DND-41 (cell line): ENCODE measurements around the gene PACS1.

Experiments used
- ATAC-seq: fragments of 200-7000 bp; cut with Tn5 transposase; 3 replicates; pipeline ENCODE4 v1.9.1; 2021; ENCODE audit warnings: low read depth; ENCODE audit not compliant: insufficient read depth
- DNase-seq: peaks from one replicate; pipeline ENCODE4 v3.0.0-alpha.2; 2020
- H2AFZ ChIP-seq: 2 replicates; pipeline ENCODE4 v1.6.0; 2012; ENCODE audit warnings: low read depth, low read length
- H3K27ac ChIP-seq: 2 replicates; pipeline ENCODE4 v1.5.1; 2012; ENCODE audit warnings: low read length, inconsistent platforms
- H3K27me3 ChIP-seq: fragments of 200-600 bp; sonication (generic); 2 replicates; pipeline ENCODE4 v1.6.0; 2012; ENCODE audit warnings: low read length, mild to moderate bottlenecking, inconsistent platforms; ENCODE audit not compliant: insufficient read depth, poor library complexity
- H3K36me3 ChIP-seq: 2 replicates; pipeline ENCODE4 v1.5.1; 2012; ENCODE audit warnings: low read length, inconsistent platforms; ENCODE audit not compliant: insufficient read depth
- H3K4me1 ChIP-seq: 2 replicates; pipeline ENCODE4 v1.5.1; 2012; ENCODE audit warnings: mild to moderate bottlenecking, low read length; ENCODE audit not compliant: insufficient read depth
- H3K4me2 ChIP-seq: 2 replicates; pipeline ENCODE4 v1.6.0; 2012; ENCODE audit warnings: mild to moderate bottlenecking, moderate library complexity, low read length, inconsistent platforms; ENCODE audit not compliant: insufficient read depth
- H3K4me3 ChIP-seq, 2 experiments: fragments of 200-600 bp in 1 of 2; shearing (Covaris generic) in 1 of 2; 2 replicates each; pipeline ENCODE4 v1.5.1; 2012 to 2016; ENCODE audit warnings: inconsistent platforms in 2 of 2, low read length in 2 of 2, mild to moderate bottlenecking in 2 of 2, low read depth in 1 of 2, moderate library complexity in 1 of 2
- H3K79me2 ChIP-seq: 2 replicates; pipeline ENCODE4 v1.6.0; 2012; ENCODE audit warnings: low read length, inconsistent platforms; ENCODE audit not compliant: insufficient read depth
- H3K9ac ChIP-seq: 2 replicates; pipeline ENCODE4 v1.6.0; 2012; ENCODE audit warnings: low read depth, mild to moderate bottlenecking, inconsistent platforms, low read length, moderate library complexity
- H3K9me3 ChIP-seq: 2 replicates; pipeline ENCODE4 v1.5.1; 2012; ENCODE audit warnings: low read length, moderate library complexity, mild to moderate bottlenecking, inconsistent platforms; ENCODE audit not compliant: insufficient read depth, severe bottlenecking
- H4K20me1 ChIP-seq: 2 replicates; pipeline ENCODE4 v1.6.0; 2012; ENCODE audit warnings: low read length; ENCODE audit not compliant: insufficient read depth
- EZH2 ChIP-seq: IDR thresholded peaks from 3 replicates; pipeline ENCODE4 v1.6.1; 2012; ENCODE audit warnings: borderline replicate concordance, low read depth, mild to moderate bottlenecking, moderate library complexity, low read length, inconsistent platforms; ENCODE audit not compliant: severe bottlenecking
- TF ChIP-seq, protein P1 (sequence below): IDR thresholded peaks from 2 replicates; pipeline ENCODE4 v1.5.1; 2012; ENCODE audit warnings: borderline replicate concordance, low read length, moderate library complexity, mild to moderate bottlenecking; ENCODE audit not compliant: poor library complexity, severe bottlenecking; ENCODE audit errors: extremely low read depth

The PACS1 gene

DNA sequence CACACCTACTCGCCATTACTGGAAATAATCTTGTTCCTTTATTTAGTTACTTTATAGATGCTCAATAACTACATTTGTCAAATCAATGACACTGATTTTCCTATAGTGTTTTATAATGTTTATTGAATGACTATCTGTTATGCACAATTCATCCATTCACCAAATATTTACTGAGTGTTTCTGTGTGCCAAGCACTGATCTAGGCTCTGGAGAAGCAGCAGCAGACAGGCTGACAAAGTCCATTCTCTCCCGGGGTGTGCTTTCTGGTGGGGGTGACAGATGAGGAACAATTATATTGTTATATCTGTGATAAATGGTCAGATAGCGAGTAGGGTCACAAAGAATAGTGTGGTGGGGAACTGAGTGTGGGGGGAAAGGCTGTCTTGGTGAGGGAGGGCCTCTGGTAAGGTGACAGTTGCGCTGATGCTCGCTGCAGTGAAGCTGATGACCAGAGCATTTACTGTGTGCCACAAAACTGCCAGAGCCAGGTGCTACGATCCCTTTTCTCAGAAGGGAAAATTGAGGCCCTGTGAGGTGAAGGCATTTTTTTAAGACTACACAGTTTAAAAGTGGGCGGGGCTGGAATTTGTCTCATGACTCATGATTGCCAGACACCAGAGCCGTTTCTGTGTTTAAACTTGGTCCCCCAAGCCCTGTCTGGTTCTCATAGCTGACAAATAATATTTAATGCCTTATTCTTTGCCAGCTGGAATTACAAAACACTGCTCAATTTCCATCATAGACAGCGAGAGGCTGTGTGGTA, 10.2 kb downstream of the PACS1 start:
- TF ChIP-seq, protein P1, sequence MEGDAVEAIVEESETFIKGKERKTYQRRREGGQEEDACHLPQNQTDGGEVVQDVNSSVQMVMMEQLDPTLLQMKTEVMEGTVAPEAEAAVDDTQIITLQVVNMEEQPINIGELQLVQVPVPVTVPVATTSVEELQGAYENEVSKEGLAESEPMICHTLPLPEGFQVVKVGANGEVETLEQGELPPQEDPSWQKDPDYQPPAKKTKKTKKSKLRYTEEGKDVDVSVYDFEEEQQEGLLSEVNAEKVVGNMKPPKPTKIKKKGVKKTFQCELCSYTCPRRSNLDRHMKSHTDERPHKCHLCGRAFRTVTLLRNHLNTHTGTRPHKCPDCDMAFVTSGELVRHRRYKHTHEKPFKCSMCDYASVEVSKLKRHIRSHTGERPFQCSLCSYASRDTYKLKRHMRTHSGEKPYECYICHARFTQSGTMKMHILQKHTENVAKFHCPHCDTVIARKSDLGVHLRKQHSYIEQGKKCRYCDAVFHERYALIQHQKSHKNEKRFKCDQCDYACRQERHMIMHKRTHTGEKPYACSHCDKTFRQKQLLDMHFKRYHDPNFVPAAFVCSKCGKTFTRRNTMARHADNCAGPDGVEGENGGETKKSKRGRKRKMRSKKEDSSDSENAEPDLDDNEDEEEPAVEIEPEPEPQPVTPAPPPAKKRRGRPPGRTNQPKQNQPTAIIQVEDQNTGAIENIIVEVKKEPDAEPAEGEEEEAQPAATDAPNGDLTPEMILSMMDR = no peak
- no peak for TF ChIP-seq EZH2
- Histone ChIP-seq H4K20me1 (peaks cover 5% of the 10 kb centered on the region; the same call in 1 of the 2 replicates), H3K4me1 (peaks cover 28% of the 10 kb centered on the region), H3K27me3 (no peaks in the 10 kb centered on the region), H3K27ac (peak overlapping the region; percentile 82), H3K79me2 (peaks cover 40% of the 10 kb centered on the region), H3K4me3 (no peak overlapping the region), H3K9me3 (no peaks in the 10 kb centered on the region), H3K9ac (peak overlapping the region; percentile 46), H3K4me2 (peak overlapping the region; percentile 63; the same call in 1 of the 2 replicates), H3K36me3 (no peaks in the 10 kb centered on the region), H2AFZ (no peak overlapping the region)
- ATAC-seq (no peak), DNase-seq (no peak)

DNA sequence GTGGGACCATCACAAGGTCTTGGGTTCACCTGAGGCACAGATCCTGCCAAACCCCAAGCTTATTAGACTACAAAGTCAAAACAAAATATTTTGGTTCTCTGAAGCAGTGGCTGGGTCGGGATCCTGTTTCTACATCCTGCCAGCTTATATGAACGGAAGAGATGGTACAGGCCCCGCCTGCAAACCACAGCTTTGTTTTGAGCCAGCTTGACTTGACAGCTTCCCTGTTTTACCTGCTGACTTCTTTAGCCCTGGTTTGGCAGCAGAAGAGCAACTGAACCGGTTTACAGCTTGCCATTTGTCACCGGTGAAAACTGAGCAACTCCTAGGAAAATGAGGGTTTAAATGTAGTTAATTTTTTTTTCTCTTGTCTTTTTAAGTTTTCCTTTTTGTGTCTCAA, 11.4 kb downstream of the PACS1 start:
- Histone ChIP-seq H4K20me1 (peaks cover 5% of the 10 kb centered on the region; the same call in 1 of the 2 replicates), H3K9me3 (no peaks in the 10 kb centered on the region), H3K27me3 (no peaks in the 10 kb centered on the region), H3K9ac (peak overlapping the region; percentile 46), H3K4me3 (peak overlapping the region in 1 of 2 experiments; percentile 45; a peak in 2 of 4 replicates), H3K36me3 (no peaks in the 10 kb centered on the region), H2AFZ (peak overlapping the region; percentile 69), H3K27ac (peak overlapping the region; percentile 82), H3K79me2 (peaks cover 42% of the 10 kb centered on the region), H3K4me1 (peaks cover 28% of the 10 kb centered on the region), H3K4me2 (peak overlapping the region; percentile 63)
- ATAC-seq (peak; percentile 100), DNase-seq (peak; percentile 81)
- TF ChIP-seq EZH2 = no peak
- TF ChIP-seq, protein P1 = no peak

DNA sequence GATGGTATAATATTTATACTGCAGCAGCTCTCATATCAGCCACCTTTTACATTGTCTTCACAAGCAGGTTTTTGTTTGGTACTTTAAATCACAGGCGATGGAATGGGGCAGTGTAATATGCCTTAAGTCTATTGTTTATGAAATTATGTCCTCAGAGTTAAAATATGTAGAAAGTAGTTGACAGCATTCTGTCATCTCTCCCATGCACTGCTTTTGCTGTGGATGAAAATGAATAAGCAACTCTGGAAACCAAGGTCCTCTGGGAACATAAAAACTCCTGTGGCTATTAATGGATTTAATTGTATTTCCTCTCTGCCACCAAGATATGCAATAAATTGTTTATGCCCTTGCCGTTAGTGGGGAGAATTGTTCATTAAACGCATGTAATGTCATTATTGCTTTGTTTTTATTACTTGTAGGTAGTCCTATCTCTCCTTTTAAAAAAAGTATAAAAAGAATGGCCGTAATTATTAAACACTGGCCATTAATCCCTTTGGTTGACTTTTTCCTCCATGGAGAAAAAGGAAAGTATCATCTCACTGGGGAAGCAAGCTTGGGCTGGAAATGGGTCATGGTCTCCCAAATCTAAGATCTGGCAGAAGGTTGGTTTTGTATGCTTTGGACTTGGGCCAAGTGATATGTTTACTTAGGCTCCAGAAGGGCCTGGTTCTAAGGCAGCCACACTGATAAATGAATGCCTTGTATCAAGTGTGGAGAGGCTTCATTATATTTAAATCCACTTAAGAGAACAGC, 13.1 kb downstream of the PACS1 start:
- Histone ChIP-seq H3K4me1 (peaks cover 28% of the 10 kb centered on the region), H4K20me1 (peaks cover 5% of the 10 kb centered on the region; the same call in 1 of the 2 replicates), H3K27ac (no peak overlapping the region), H3K27me3 (no peaks in the 10 kb centered on the region), H3K79me2 (peaks cover 47% of the 10 kb centered on the region), H3K4me2 (no peak overlapping the region), H3K9me3 (no peaks in the 10 kb centered on the region), H2AFZ (no peak overlapping the region), H3K9ac (no peak overlapping the region), H3K36me3 (no peaks in the 10 kb centered on the region), H3K4me3 (no peak overlapping the region)
- no peak for TF ChIP-seq EZH2
- TF ChIP-seq, protein P1 = no peak
- ATAC-seq = no peak
- no peak for DNase-seq
